Erythroblast (primary cell): ENCODE measurements around the gene ZMIZ1.

Experiments used
- GATA1 ChIP-seq: IDR thresholded peaks from 2 replicates; pipeline ENCODE4 v1.6.1; 2011; ENCODE audit warnings: low read depth, mild to moderate bottlenecking, control low read depth, low read length, moderate library complexity
- POLR2A ChIP-seq: IDR thresholded peaks from 2 replicates; pipeline ENCODE4 v1.6.1; 2011; ENCODE audit warnings: mild to moderate bottlenecking, low read length

GRCh38 chr10:79099898-79100448, 31.2 kb downstream of the ZMIZ1 start:
- TF ChIP-seq POLR2A = no peak
- no peak for TF ChIP-seq GATA1
